Lower leg skin (tissue), 3 donors: ENCODE measurements around the gene FOXP1.

ENCODE experiments used
- POLR2A ChIP-seq, 2 donors: fragments of 450-650 bp; IDR thresholded peaks; one replicate each; pipeline ENCODE4 v1.6.1; 2016 to 2017; ENCODE audit warnings: antibody characterized with exemption in 2 of 2, mild to moderate bottlenecking in 1 of 2, moderate library complexity in 1 of 2
- TF ChIP-seq, protein P1 (sequence below), 3 donors: fragments of 450-650 bp; IDR thresholded peaks; one replicate each; pipeline ENCODE4 v1.5.1; 2016; ENCODE audit warnings: antibody characterized with exemption in 3 of 3, mild to moderate bottlenecking in 3 of 3, moderate library complexity in 2 of 3

DNA sequence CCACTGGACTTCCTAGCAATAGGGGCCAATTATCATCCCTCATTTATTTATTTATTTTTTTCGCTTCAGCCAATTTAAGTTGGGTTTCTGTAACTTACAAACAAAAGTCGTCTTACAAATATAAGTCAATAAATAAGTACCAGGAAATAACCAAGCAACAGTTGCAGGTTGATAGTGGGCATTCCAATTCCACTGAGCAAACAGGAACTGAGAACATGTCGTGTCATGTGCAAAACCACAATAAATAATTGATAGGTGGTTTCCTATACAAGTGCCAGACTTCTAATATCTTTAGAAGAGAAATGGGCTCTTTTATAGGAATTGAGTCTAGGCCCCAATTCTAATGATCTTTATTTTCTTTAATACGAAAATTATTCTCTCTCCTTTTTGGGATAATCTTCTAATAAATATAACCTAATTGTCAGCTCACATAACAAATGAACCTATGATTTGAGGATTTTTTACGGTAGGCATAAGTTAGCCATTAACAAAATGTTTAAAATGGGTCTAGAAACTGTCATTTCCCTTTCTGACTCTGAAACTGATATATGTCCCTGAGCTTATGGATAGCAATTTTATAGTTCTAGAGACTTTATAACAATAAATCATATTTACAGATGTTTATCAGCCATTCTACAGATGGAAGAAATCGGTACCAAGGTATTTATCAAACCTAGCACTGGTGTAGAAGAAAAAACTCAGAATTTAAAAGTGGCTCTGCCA, 571.8 kb downstream of the FOXP1 start:
- TF ChIP-seq, protein P1, sequence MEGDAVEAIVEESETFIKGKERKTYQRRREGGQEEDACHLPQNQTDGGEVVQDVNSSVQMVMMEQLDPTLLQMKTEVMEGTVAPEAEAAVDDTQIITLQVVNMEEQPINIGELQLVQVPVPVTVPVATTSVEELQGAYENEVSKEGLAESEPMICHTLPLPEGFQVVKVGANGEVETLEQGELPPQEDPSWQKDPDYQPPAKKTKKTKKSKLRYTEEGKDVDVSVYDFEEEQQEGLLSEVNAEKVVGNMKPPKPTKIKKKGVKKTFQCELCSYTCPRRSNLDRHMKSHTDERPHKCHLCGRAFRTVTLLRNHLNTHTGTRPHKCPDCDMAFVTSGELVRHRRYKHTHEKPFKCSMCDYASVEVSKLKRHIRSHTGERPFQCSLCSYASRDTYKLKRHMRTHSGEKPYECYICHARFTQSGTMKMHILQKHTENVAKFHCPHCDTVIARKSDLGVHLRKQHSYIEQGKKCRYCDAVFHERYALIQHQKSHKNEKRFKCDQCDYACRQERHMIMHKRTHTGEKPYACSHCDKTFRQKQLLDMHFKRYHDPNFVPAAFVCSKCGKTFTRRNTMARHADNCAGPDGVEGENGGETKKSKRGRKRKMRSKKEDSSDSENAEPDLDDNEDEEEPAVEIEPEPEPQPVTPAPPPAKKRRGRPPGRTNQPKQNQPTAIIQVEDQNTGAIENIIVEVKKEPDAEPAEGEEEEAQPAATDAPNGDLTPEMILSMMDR (IDR thresholded peaks at IDR 0.05): no peak
- no peak for TF ChIP-seq POLR2A (IDR thresholded peaks at IDR 0.05)
